B cell (primary cell): ENCODE measurements around the gene ZNF398. TPM values are rescaled to one million over a fixed set of nuclear protein-coding genes. Genes with fewer than 3 reads are reported as not detected.
"Not testable (repeated sequence)": the region's sequence is repeated elsewhere in the genome, so short reads cannot be mapped to it uniquely, and the experiment has no call there.

Source experiments
- ATAC-seq: fragments of 200-7000 bp; cut with Tn5 transposase; one replicate; pipeline ENCODE4 v1.10.0; 2021; ENCODE audit warnings: low read depth, mild to moderate bottlenecking, moderate number of reproducible peaks, moderate library complexity
- CTCF ChIA-PET: fragments of 350-600 bp; sonication (Branson Sonifier 250); formaldehyde crosslinking; loops from one replicate; lab custom pipeline; 2021; ENCODE audit warnings: antibody characterized with exemption, inconsistent platforms; lab: Charles Lee
- POLR2A ChIA-PET: fragments of 350-600 bp; sonication (Branson Sonifier 250); formaldehyde crosslinking; loops from one replicate; lab custom pipeline; 2021; ENCODE audit warnings: antibody characterized with exemption; lab: Charles Lee
- DNase-seq: peaks from one replicate; pipeline ENCODE4 v3.0.0; 2013
- H2AFZ ChIP-seq: 2 replicates; pipeline ENCODE4 v1.6.1; 2012; ENCODE audit warnings: mild to moderate bottlenecking, low read depth, low read length; ENCODE audit not compliant: insufficient read depth, poor library complexity, severe bottlenecking
- H3K27ac ChIP-seq, 2 donors: 1 replicate in 1 of 2; 2 replicates in 1 of 2; pipeline ENCODE4 v1.5.1; 2012 to 2013; ENCODE audit warnings: low read length in 2 of 2, mild to moderate bottlenecking in 2 of 2, moderate library complexity in 1 of 2
- H3K27me3 ChIP-seq, 4 experiments: fragments of 200-600 bp in 1 of 4; sonication (generic) in 1 of 4; replicated peaks in 1 of 4; 1 replicate in 2 of 4; 2 replicates in 2 of 4; pipeline versions ENCODE4 v1.6.1 to v1.7.0; 2013 to 2016; ENCODE audit warnings: low read length in 3 of 4, mild to moderate bottlenecking in 2 of 4, mixed read lengths in 1 of 4, moderate library complexity in 1 of 4; ENCODE audit not compliant: insufficient read depth in 4 of 4, control insufficient read depth in 3 of 4; ENCODE audit errors: control extremely low read depth in 1 of 4
- H3K36me3 ChIP-seq, 2 experiments: replicated peaks in 1 of 2; 1 replicate in 1 of 2; 2 replicates in 1 of 2; pipeline versions ENCODE4 v1.6.1 to v1.7.1; 2013; ENCODE audit warnings: low read length in 1 of 2; ENCODE audit not compliant: insufficient read depth in 2 of 2, control insufficient read depth in 1 of 2; ENCODE audit errors: control extremely low read depth in 1 of 2, extremely low read depth in 1 of 2
- H3K4me1 ChIP-seq, 2 donors: fragments of 200-600 bp in 1 of 2; sonication (generic) in 1 of 2; 1 replicate in 1 of 2; 2 replicates in 1 of 2; pipeline versions ENCODE4 v1.5.1 to v1.6.1; 2013 to 2017; ENCODE audit warnings: low read length in 2 of 2; ENCODE audit not compliant: control insufficient read depth in 2 of 2, insufficient read depth in 2 of 2
- H3K4me2 ChIP-seq: replicated peaks from 2 replicates; pipeline ENCODE3; 2012; ENCODE audit warnings: mild to moderate bottlenecking, low read depth, low read length; ENCODE audit not compliant: poor library complexity, severe bottlenecking
- H3K4me3 ChIP-seq, 5 experiments: fragments of 200-600 bp in 1 of 5; sonication (generic) in 1 of 5; 1 replicate in 3 of 5; 2 replicates in 2 of 5; pipeline versions ENCODE4 v1.5.1 to v1.7.0; 2011 to 2016; ENCODE audit warnings: low read length in 4 of 5, mild to moderate bottlenecking in 4 of 5, low read depth in 2 of 5, control low read depth in 1 of 5, moderate library complexity in 1 of 5; ENCODE audit not compliant: insufficient read depth in 1 of 5; ENCODE audit errors: control extremely low read depth in 1 of 5, extremely low read depth in 1 of 5
- H3K79me2 ChIP-seq: fragments of 200-600 bp; sonication (generic); one replicate; pipeline ENCODE4 v1.6.0; 2016; ENCODE audit warnings: low read length; ENCODE audit not compliant: control insufficient read depth, insufficient read depth
- H3K9ac ChIP-seq: fragments of 200-600 bp; sonication (generic); 2 replicates; pipeline ENCODE4 v1.6.1; 2017; ENCODE audit warnings: mild to moderate bottlenecking, low read length, moderate library complexity
- H3K9me3 ChIP-seq, 3 donors: one replicate each; pipeline versions ENCODE4 v1.6.1 to v1.7.1; 2013; ENCODE audit warnings: low read length in 2 of 3; ENCODE audit not compliant: control insufficient read depth in 2 of 3, insufficient read depth in 1 of 3; ENCODE audit errors: control extremely low read depth in 1 of 3
- H4K20me1 ChIP-seq: 2 replicates; pipeline ENCODE4 v1.6.0; 2012; ENCODE audit warnings: mild to moderate bottlenecking, low read length; ENCODE audit not compliant: insufficient read depth, control insufficient read depth, poor library complexity, severe bottlenecking
- H3K27ac Mint-ChIP-seq: one replicate; pipeline ENCODE4 v1.8.0; 2021; ENCODE audit warnings: mixed read lengths
- H3K27me3 Mint-ChIP-seq: one replicate; pipeline ENCODE4 v1.8.0; 2021; ENCODE audit warnings: mixed read lengths
- H3K4me1 Mint-ChIP-seq: one replicate; pipeline ENCODE4 v1.8.0; 2021; ENCODE audit warnings: mixed read lengths
- H3K4me3 Mint-ChIP-seq: one replicate; pipeline ENCODE4 v1.8.0; 2021; ENCODE audit warnings: mixed read lengths
- H3K9me3 Mint-ChIP-seq: one replicate; pipeline ENCODE4 v1.8.0; 2022; ENCODE audit warnings: mixed read lengths; ENCODE audit not compliant: insufficient read depth
- CTCF ChIP-seq: fragments of 200-600 bp; IDR thresholded peaks from one replicate; pipeline ENCODE4 v1.8.0; 2022; ENCODE audit warnings: antibody characterized with exemption, mild to moderate bottlenecking
- EZH2 ChIP-seq: IDR thresholded peaks from 2 replicates; pipeline ENCODE4 v1.6.1; 2012; ENCODE audit warnings: borderline replicate concordance, low read depth, mild to moderate bottlenecking, moderate library complexity, low read length; ENCODE audit not compliant: insufficient read depth, poor library complexity, severe bottlenecking
- WGBS: methylation state at CpG from one replicate; pipeline ENCODE4 v1.1.5; 2013; ENCODE audit warnings: missing lambda C conversion rate; ENCODE audit not compliant: insufficient coverage; 5-methylcytosine and 5-hydroxymethylcytosine counted together
- intact Hi-C: fragments of 100-400 bp; cut with micrococcal nuclease; formaldehyde crosslinking; loops from one replicate; pipeline ENCODE4 v1.10.0; 2022
- polyA plus RNA-seq: library from polyadenylated mRNA; depleted of rRNA; stranded (reverse); fragments of >200 nt; gene quantifications from 2 replicates; pipeline ENCODE4 v1.2.3, GENCODE V29; 2012
- total RNA-seq, 2 donors: library from RNA; stranded (reverse); fragments of 120-200 nt in 1 of 2; gene quantifications; 1 replicate in 1 of 2; 2 replicates in 1 of 2; pipeline versions ENCODE4 v1.2.3 to v1.2.4, GENCODE V29; 2013 to 2022

The ZNF398 gene
- total and polyA plus RNA-seq, 2 donors (not counting 1 experiment from before 2014, with no cell fraction given): 7.7 to 22.5 TPM

- Histone ChIP-seq H2AFZ (no peak overlapping the region), H3K27me3 (no peaks in the 10 kb centered on the region), H3K9me3 (no peaks in the 10 kb centered on the region), H4K20me1 (no peaks in the 10 kb centered on the region), H3K27ac (no peak overlapping the region), H3K36me3 (no peaks in the 10 kb centered on the region), H3K4me2 (no peak overlapping the region), H3K79me2 (peaks cover 21% of the 10 kb centered on the region), H3K4me1 (peaks cover 9 to 10% of the 10 kb centered on the region in 2 donors), H3K4me3 (no peak overlapping the region), H3K9ac (no peak overlapping the region)
- CTCF ChIA-PET: no interaction called here
- Mint-ChIP-seq H3K4me1 (peaks cover 9% of the 10 kb centered on the region), H3K4me3 (no peak overlapping the region), H3K9me3 (no peaks in the 10 kb centered on the region), H3K27ac (no peak overlapping the region), H3K27me3 (no peaks in the 10 kb centered on the region)
- intact Hi-C loops: loop anchor here (10.0 kb wide), 1 partner anchor 574 kb away; a partner anchor contains a TSS
- ATAC-seq (no peak), DNase-seq (no peak)
- POLR2A ChIA-PET: no interaction called here
- WGBS: no CpG with 5 or more reads among the region's 3 CpGs
- no peak for TF ChIP-seq EZH2
- TF ChIP-seq CTCF: no peak
Measured at GRCh38 chr7:149140831-149141230, 6.4 kb upstream of the ZNF398 start.

GRCh38 chr7:149141893-149142292, 5.4 kb upstream of the ZNF398 start:
- no peak overlapping the region for H3K27ac Mint-ChIP-seq
- no peak overlapping the region for H3K4me3 ChIP-seq
- H3K36me3 ChIP-seq: no peaks in the 10 kb centered on the region
- DNase-seq: no peak
- WGBS: 80% methylated on average over 1 of the region's 4 CpGs
- ChIA-PET POLR2A (no interaction called here), CTCF (no interaction called here)
- no peak overlapping the region for H3K9ac ChIP-seq
- H3K4me2 ChIP-seq: no peak overlapping the region
- H3K27ac ChIP-seq: no peak overlapping the region
- no peaks in the 10 kb centered on the region for H4K20me1 ChIP-seq
- no peak for ATAC-seq
- no peaks in the 10 kb centered on the region for H3K27me3 ChIP-seq
- H3K4me3 Mint-ChIP-seq: no peak overlapping the region
- no peaks in the 10 kb centered on the region for H3K9me3 Mint-ChIP-seq
- H3K79me2 ChIP-seq: peaks cover 25% of the 10 kb centered on the region
- peaks cover 16% of the 10 kb centered on the region for H3K4me1 Mint-ChIP-seq
- no peaks in the 10 kb centered on the region for H3K27me3 Mint-ChIP-seq
- TF ChIP-seq EZH2 (no peak), CTCF (no peak)
- H3K9me3 ChIP-seq: no peaks in the 10 kb centered on the region
- peaks cover 16 to 18% of the 10 kb centered on the region in 2 donors for H3K4me1 ChIP-seq
- no peak overlapping the region for H2AFZ ChIP-seq
- intact Hi-C loops: loop anchor here (10.0 kb wide), 1 partner anchor 573 kb away; a partner anchor contains a TSS

- H2AFZ ChIP-seq, H3K9me3 ChIP-seq, H3K27ac Mint-ChIP-seq, DNase-seq, ATAC-seq, H3K27ac ChIP-seq, H3K36me3 ChIP-seq, H3K4me3 ChIP-seq, H3K4me2 ChIP-seq, H3K27me3 ChIP-seq, H3K27me3 Mint-ChIP-seq, POLR2A ChIA-PET, H3K9me3 Mint-ChIP-seq, H3K4me3 Mint-ChIP-seq, H3K9ac ChIP-seq: not testable (repeated sequence)
- H3K79me2 ChIP-seq: peaks cover 31% of the 10 kb centered on the region
- peaks cover 22 to 27% of the 10 kb centered on the region in 2 donors for H3K4me1 ChIP-seq
- intact Hi-C loops: loop anchor here (10.0 kb wide), 1 partner anchor 570 kb away; a partner anchor contains a TSS
- WGBS: 95% methylated on average over 4 of the region's 14 CpGs
- CTCF ChIA-PET: interaction anchor here (0.6 kb wide), 1 partner anchor 636 kb away, joined by 4 read pairs; no protein-coding TSS in a partner anchor
- peaks cover 24% of the 10 kb centered on the region for H3K4me1 Mint-ChIP-seq
- peaks cover 18% of the 10 kb centered on the region for H4K20me1 ChIP-seq
Measured at GRCh38 chr7:149144436-149144922, 2.8 kb upstream of the ZNF398 start.
